HG02571 (cell line): Measurements from ENCODE around the gene CRB2.

Source experiments
- ATAC-seq: cut with Tn5 transposase; IDR thresholded peaks from one replicate; pipeline ENCODE4 v1.9.1; 2021; ENCODE audit warnings: mild to moderate bottlenecking, moderate library complexity; ENCODE audit not compliant: unreplicated experiment

The CRB2 gene

DNA sequence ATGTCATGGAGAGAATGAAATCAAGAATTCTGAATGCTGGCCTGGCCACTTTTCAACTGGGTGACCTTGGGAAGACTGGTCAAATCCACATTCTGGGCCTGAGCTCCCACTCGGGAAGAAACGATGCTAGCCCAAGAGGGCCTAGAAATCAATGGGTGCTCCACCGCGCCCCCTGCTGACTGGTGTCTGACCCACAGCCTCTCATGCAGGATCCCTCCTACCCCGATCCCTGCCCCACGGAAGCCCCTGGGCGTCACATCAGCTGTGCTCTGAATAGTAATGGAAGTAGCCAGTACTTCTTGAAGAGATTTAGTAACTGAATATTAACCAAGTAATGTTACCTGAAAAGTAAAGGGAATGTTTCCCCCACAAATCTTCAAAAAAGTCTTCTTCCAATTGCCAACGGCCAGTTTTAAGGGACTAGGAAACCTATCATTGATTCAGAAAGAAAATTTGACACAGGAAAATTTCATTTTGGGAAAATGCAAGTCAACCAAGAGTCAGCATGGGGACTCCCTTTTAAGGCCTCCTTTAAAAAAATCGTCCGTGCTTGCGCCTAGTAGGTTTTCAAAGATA lies 43.9 kb downstream of the CRB2 start:
- ATAC-seq: no peak

DNA sequence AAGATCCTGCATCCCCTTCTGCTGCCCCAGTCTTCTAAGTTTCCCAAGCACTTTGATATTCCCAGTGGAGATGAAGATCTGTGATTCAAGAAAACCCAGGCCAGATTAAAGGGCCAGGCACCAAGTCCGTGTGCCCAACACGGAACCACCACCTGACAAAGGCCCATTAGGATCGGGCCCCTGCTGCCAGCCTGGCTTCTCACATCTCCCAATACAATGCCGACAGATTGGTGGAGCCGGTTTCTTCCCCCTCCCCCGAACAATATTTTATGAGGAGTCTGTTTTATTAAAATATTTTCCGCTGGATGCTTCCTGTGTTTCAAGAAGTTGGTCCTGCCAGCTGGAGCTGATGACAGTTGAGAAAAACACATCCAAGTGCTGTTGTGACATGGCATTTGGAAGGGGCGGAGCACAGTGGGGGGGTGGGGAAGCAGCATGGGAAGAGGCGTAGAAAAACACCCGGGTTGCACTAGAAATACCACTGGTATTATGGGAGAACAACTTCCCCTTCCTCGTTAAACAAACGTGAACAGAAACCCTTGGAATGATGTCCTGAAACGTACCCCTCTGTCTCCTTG lies 45.0 kb downstream of the CRB2 start:
- ATAC-seq: no peak

DNA sequence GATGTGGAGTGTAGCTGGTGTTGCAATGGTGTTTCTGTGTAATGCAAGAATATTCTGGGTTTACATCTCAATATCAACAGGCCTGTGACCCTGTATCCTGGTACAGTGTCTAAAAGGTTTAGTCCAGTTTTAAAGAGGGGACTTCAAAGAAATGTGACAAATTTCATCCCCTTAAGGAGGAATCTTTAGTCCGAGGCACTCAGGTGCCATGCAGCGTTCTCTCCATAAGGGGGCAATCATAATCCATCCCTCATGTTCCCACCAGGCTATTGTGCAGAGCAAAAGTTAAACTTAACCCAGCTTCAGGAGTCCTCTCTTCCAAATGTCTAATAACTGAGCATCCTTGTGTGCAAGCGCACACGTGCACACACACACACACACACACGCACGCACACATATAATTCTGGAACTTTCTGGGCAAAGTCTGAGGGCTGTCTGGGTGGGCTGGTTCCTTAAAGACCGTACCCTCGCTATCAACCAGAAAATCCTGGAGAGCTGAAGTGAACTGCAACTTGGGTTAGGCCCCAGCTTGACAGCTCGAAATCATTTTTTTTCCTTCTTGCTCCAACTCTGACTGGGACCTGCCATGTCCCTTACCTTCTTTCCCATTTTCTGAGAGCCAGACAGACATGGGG lies 46.0 kb downstream of the CRB2 start:
- no peak for ATAC-seq

DNA sequence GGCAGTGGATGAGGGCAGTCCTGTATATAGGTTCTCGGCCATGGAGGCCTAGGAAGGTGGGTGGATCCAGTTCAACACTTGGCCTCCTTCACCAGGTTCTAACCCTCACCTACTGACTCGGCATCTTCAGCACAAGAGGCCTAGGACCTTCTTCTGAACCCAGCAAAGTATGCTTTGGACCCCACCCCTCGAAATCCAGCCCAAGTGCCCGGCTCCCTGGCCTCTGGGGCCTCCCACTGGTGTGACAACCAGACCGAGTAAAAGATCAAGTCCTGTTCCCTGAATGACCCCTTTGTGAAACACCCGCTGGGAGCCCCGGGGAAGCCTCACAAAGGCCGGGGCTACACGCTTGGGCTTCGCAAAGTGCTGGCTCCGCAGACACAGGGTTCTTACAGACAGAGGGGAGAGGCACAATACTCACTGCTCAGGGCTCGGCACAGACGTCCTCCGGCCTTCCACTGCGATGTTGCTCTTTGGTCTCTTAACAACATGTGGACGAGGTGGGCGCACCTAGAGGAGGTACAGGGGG lies 47.0 kb downstream of the CRB2 start:
- no peak for ATAC-seq

DNA sequence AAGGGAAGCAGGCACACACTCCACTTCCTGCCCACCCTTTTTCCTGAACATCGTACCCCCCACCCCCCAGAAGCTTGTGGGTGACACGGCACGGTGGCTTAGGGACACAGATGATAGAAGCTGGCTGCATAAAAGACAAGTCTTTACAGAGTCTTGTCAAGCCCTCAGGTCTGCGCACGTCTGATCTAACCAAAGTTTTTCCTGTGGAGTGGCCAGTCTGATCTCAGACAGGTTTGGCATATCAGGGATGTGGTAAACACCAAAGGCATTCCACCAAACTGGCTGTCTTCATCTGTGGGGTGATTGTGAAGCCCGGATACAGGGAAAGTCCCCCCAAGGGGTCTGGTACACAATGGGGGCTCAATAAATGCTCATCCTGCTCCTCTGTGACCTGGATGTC lies 50.0 kb downstream of the CRB2 start:
- no peak for ATAC-seq

DNA sequence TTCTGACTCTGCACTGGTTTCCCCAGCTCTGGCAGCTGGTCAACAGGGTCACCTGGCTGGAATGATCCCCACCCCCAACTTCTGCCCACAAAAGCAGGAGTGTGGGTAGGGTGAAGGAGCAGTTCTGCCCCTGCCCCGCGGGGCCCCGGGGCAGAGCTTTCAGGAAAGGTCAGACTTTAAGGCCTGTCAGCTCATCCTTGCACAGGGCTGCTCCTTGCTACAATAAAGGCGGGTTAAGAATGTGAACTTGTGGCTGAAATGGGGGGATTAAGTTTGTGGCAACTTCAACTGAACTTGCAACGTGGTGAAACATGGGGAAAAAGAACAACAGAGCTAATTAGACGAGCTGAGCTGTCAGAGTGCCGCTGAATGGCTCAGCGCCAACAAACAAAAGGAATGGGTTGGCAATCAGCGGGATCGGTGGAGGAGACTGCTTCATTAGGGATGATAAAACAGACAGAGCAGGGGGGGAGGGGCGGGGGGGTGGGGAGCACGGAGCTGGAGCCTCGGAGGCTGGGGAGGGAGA lies 50.8 kb downstream of the CRB2 start:
- ATAC-seq: no peak

DNA sequence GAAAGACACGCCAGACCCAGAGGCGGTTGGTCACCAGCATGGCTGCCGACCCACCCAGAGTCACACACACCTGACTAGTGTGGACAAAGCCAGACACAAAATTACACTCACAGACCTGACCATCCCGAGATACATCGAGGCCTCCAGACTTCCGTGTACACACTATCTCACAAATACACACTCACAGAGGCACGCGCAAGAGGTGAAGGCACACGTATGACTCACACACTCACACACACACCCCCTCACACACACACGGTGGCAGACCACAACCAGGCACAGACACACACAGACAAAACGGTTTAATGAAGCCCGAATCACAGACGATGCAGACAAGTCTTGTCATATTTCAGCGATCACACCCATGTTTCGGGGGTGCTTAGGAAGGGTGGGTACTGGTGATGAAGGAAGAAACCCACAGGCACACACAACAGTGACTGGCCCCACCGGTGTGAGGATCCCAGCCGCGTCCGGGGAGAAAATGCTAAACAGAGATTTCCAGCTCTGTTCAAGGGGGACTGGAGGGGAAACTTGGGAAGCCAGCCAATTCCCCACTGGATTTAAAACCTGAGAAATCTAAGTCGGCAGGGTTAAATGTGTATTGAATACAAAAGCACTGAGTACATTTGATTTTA lies 51.3 kb downstream of the CRB2 start:
- no peak for ATAC-seq

DNA sequence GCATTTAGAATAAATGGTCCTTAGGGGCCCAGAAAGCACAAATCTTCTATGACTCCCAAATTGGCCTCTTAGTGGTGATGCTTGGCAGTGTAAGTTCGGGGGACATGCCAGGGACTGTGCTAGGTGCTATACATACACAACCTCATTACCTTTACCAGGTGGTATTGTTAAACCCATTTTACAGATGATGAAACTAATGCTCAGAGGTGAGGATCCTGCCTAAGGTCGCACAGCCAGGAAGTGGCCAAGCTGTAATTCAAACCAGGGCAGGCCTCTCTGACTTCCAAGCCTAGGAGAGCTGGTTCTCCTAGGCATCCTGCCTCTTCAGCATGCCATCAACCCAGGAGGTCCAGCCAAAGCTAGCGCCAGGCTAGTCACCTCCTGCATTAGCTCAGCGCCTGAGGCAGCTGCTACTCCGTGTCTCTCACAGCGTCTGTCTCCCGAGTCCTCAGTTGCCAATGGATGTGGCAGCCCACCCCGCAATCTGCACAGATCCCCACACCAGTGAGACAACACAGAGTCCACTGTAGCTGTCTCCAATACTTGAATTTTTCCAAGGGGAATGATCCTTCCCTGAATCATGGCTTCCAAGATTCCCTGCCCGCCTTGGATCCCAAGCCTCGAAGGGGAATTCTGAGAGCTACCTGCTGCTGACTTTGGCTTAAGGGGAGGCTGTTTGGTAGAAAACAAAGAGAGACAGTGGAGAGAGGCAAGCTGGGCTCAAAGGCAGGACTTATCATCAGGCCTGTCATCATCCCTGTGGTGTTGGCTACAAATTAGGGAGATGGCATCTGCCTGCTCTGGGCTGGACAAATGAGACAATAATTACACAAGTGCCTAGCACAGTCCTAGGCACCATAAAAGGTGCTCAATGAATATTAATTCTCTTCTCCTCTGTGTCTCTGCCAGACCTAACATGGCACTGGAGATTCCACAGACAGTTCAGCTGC lies 52.6 kb downstream of the CRB2 start:
- no peak for ATAC-seq

DNA sequence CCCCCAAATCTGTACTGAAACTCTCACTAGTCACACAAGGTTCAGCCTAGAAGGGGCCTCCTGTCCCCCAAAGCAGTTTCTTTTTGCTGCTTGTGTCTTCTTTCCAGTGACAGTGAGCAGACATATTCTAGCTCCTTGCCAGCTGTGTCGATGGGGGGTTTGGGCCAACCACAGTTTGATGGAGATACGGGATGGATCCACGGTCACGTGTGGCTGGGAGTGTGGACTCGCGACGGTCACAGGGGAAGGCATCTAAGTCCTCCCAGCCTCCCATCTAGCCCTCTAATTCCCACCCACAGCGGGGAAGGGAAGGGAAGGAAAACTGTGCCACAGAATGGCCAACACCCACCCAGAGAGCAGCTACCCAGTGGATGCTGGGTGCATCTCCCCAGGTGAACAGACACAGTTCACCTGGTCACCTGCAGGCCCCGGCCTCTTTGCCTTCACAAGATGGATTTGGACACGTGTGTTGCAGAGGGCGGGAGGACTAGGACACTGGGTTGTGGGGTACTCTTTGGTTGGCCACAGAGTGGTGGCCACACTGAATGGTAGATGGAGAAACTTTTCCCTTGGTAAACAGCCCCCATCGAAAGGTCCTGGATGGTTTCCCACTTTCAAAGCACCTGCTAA lies 54.4 kb downstream of the CRB2 start:
- no peak for ATAC-seq

DNA sequence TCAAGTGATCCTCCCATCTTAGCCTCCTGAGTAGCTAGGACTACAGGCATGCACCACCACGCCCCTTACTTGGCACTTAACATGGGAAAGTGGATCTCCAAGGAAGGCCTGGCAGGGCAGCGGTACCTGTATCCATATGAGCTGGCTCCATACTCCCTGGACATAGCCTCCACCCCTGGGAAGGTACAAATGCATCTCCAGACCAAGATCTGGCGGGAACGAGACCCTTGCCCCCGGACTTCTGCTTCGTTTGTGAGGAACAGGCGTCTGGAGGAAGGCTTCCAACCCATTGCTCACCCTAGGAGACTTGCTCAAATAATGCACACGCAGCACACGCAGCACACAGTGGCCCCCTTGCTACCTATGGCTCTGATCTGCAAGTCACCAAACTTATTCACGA lies 55.2 kb downstream of the CRB2 start:
- ATAC-seq: no peak

DNA sequence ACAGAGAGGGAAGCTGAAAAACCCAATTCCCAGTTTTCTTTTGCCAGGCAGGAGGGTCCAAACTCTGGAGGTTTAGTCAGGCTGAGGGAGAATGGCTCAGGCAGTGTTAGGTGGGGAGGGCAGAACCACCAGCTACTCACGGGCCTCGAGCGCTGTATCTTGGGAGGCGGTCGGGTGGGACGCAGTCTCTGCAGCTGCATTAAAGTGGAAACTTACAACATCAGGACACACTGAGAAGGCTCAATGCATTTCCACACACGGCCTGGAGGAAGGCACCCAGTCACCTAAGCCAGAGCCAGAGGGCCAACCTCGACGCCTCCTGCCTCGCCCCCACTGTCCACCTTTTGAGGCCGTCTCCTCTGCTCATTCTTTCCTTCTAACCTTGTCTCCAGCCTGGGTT lies 55.6 kb downstream of the CRB2 start:
- ATAC-seq: no peak

DNA sequence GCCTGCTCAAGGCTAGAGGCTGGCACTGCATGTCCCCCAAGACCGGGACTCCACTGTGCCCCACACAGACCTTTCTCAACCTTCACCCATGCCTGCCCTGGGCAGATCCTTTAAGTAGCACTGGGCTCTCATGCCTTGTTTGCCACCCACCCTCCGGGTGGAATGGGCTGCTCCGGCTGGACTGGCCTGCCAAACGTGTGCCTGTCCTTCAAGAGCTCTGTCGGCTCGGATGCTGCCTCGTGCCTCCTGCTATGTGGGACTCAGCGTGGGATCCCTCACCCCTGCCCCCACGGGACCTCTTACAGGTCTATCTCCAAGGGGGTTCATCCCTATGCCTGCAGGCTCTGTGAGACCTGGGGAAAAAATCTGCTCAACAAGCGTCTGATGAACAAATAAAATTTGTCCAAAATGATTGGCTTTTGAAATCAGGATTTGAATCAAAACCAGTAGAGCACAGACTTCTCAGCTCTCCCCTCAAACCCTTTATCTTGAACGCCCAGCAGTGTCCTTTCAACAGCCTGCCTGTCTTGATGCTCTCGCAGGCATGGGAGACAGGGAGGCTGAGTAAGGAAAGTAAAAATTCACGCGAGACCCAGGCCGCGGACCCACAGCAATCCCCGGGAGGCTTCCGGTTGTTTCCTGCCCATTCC lies 56.3 kb downstream of the CRB2 start:
- no peak for ATAC-seq

DNA sequence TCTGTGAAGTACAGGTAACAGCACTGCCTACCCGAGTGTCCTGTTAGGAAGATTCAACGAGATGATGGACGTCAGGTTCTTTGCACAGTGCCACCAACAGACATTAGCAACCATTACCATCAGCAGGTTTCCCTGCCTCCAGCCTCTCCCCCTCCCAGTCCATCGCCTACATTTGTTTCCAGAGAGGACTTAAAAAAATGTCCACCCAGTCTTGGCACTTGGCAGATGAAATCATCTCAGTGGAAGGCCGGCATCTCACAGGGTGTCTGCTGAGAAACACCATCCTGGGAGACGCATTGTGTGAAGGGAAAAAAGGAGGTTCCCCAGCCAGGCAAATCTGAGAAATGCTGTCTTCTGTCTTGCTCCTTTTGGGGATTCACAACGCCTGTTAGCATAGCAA lies 58.2 kb downstream of the CRB2 start:
- ATAC-seq: no peak

DNA sequence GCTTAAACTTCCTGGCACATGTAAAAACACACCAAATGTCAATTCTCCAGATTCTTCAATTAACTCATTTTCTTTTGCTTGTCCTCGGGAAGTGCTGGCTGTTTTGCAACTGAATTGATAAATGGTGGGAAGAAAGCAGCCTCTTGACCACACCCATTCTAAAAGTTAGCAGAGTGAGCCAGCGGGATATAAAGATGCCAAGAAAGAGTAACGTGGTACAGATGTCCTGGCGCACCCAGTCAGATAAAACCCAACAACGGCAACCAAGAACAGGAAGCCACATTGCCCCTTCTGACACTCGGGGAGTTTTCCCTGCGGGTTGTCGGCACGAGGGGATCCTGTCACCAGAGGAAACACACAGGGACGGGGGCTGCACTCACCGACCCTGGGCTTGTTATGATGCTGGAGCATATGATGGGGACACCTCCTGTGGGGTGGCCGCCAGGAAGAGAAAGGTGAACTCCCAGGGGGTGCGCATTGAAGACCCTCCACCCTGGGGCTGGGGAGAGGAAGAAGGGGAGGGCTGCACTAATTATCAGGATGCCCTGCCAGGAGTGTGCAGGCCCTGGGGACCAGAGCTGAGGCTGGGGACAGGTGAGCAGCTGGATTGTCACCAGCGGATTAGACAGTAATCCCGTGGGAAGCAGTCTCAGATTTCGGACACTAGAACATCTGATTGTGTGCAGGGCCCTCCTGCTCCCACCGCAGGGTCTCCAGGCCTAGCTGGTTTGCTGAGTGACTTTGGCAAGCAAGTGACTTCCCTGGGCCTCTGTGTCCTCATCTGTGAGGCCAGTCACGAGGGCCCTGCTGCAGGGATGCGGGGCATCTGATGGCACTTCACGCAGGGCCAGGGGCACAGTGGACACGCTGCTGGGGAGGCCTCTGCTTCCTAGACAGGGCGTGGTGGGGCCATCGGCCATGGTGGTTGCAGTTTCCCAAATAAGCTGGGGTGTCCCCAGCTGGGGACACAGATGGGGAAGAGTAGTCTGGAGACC lies 59.2 kb downstream of the CRB2 start:
- ATAC-seq: no peak

DNA sequence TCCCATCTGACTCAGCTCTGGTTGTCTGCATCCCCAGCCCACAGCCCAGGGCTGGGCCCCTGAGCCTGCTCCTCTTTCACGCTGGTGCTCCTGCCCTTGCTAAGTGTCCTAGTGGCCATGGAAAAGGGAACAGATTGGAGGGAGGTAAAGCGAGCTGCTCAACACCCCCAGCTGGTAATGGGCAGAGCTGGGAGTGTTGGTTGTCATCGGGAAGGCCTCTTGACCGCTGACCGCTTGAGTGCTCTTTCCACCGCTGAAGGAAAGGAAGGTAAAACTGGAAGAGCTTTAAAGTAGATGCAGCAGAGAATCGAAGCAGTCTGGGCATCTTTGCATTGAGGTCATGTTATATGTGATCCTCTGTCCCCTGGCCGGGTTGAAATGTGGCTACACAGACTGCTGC lies 60.2 kb downstream of the CRB2 start:
- ATAC-seq: no peak

DNA sequence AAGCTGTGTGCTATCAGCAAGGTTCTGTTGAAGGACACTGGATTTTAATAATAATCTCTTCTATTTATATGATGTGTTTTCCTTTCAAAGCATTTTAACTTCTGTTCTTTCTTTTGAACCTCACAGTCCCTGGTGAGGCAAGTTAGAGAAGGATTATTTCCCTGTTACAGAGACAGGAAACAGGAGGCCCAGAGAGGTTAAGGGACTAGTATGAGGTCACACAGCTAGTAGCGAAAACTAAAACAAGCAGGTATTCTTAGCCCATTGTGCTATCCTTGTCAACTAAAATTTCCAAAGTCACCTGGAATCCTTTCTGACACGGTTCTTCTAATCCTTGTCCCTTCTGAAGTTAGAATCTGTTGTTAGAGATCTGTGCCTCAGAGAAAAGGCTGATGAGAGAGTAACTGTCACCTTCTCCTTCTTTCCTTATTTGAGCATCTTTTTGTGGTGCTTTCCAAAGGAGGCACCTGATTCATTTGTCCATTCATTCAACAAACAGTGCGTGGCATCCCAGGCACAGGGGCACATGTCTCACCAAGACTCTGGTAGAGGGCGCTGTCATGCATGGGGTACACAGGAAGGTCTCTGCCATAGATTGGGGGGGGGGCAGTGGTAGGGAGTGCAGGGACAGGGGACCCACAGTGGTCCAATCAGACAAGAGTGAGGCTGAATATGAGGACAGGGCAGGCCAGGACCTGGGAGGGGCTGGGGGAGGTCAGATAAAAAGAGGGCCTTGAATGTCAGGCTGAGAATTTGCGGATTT lies 61.5 kb downstream of the CRB2 start:
- ATAC-seq: no peak

DNA sequence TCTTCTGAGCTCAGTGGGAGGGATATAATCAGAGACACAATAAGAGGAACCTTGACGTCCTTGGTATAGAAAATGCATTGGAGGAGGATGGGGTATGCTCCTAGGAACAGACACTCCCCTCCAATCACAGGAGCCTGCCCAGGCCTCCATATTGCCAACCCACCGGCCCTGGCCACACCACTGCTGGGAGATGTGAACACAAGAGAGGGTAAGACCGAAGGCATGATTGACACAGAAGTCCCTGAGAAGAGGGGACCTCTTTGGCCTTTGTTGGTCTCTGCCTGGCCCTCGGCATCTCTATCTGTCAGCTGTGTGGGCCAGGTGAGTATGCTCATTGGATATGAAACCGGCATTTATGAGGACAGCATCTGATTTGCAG lies 62.0 kb downstream of the CRB2 start:
- ATAC-seq: no peak

DNA sequence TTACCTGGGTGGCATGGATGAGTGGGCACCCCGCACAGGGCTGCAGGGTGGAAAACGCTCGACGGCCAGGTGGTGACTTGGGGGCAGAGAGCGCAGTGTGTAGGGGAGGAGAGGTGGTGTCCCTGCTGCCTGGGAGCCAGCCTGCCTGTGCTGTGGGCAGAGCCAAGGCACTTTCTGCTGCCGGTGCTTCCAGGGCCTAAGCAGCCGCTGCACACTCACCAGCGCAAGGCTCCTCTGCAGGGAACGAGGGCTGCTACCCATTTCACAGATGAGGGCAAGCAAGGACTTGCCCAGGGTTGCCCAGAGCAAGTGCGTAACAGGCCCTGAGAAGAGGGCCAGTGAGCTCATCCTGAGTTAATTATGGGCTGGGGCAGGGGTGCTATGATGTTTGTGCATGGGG lies 62.5 kb downstream of the CRB2 start:
- ATAC-seq: no peak
